Measurements from ENCODE around the gene PATL2.
"Not testable (repeated sequence)": the region's sequence is repeated elsewhere in the genome, so short reads cannot be mapped to it uniquely, and the experiment has no call there.

PATL2 gene

GRCh38 chr15:44692659-44693058 lies 18.5 kb downstream of the PATL2 start:
- in situ Hi-C loops (cut with MboI; ENCODE audit: low sequenced_read_pairs) = no loop called here

GRCh38 chr15:44690245-44690644 lies 20.9 kb downstream of the PATL2 start:
- in situ Hi-C loops (cut with MboI; ENCODE audit: low sequenced_read_pairs) = not testable (repeated sequence)

- in situ Hi-C loops (cut with MboI; ENCODE audit: low sequenced_read_pairs) = not testable (repeated sequence)
Observed at GRCh38 chr15:44689318-44689717, 21.8 kb downstream of the PATL2 start.

- in situ Hi-C loops (cut with MboI; ENCODE audit: low sequenced_read_pairs) = not testable (repeated sequence)
Observed at GRCh38 chr15:44682809-44683682, 28.1 kb downstream of the PATL2 start.

GRCh38 chr15:44682211-44682610 lies 28.9 kb downstream of the PATL2 start:
- in situ Hi-C loops (cut with MboI; ENCODE audit: low sequenced_read_pairs) = no loop called here

GRCh38 chr15:44676676-44677075 lies 34.4 kb downstream of the PATL2 start:
- in situ Hi-C loops (cut with MboI; ENCODE audit: low sequenced_read_pairs) = no loop called here

- in situ Hi-C loops (cut with MboI; ENCODE audit: low sequenced_read_pairs) = no loop called here
Observed at GRCh38 chr15:44675911-44676310, 35.2 kb downstream of the PATL2 start.

- in situ Hi-C loops (cut with MboI; ENCODE audit: low sequenced_read_pairs) = no loop called here
Observed at GRCh38 chr15:44673639-44674038, 37.5 kb downstream of the PATL2 start.

GRCh38 chr15:44670087-44670950 lies 40.8 kb downstream of the PATL2 start:
- in situ Hi-C loops (cut with MboI; ENCODE audit: low sequenced_read_pairs) = no loop called here

GRCh38 chr15:44668921-44669320 lies 42.2 kb downstream of the PATL2 start:
- in situ Hi-C loops (cut with MboI; ENCODE audit: low sequenced_read_pairs) = no loop called here

- in situ Hi-C loops (cut with MboI; ENCODE audit: low sequenced_read_pairs) = no loop called here
Observed at GRCh38 chr15:44667039-44667360, 44.1 kb downstream of the PATL2 start.

GRCh38 chr15:44666210-44667038 lies 44.7 kb downstream of the PATL2 start:
- in situ Hi-C loops (cut with MboI; ENCODE audit: low sequenced_read_pairs) = no loop called here

GRCh38 chr15:44663410-44664308 lies 47.5 kb downstream of the PATL2 start, which contains the start of gene SPG11:
Gene SPG11, minus strand, starts transcription at chr15:44663662. Its CDS starts 15 bp downstream, at chr15:44663647.
- in situ Hi-C loops (cut with MboI; ENCODE audit: low sequenced_read_pairs) = no loop called here

GRCh38 chr15:44662478-44663409 lies 48.4 kb downstream of the PATL2 start:
- in situ Hi-C loops (cut with MboI; ENCODE audit: low sequenced_read_pairs) = no loop called here

GRCh38 chr15:44661576-44661975 lies 49.5 kb downstream of the PATL2 start:
- in situ Hi-C loops (cut with MboI; ENCODE audit: low sequenced_read_pairs) = no loop called here

GRCh38 chr15:44659056-44659455 lies 52.1 kb downstream of the PATL2 start:
- in situ Hi-C loops (cut with MboI; ENCODE audit: low sequenced_read_pairs) = no loop called here

- in situ Hi-C loops (cut with MboI; ENCODE audit: low sequenced_read_pairs) = no loop called here
Observed at GRCh38 chr15:44657378-44657777, 53.7 kb downstream of the PATL2 start.

GRCh38 chr15:44656913-44657312 lies 54.2 kb downstream of the PATL2 start:
- in situ Hi-C loops (cut with MboI; ENCODE audit: low sequenced_read_pairs) = no loop called here

GRCh38 chr15:44656298-44656697 lies 54.8 kb downstream of the PATL2 start:
- in situ Hi-C loops (cut with MboI; ENCODE audit: low sequenced_read_pairs) = no loop called here

Data from HL-60/S4 treated with retinoic acid at 250 ng/mL for 4 days and 3 days (cell line).